Loucy (cell line): ENCODE results near the gene PLCH1.

Source experiments
- H2AFZ ChIP-seq: fragments of 200-600 bp; sonication (generic); 2 replicates; pipeline ENCODE4 v1.6.0; 2016; ENCODE audit warnings: antibody characterized with exemption, mild to moderate bottlenecking, low read length, moderate library complexity
- H3F3A ChIP-seq: fragments of 200-600 bp; 2 replicates; pipeline ENCODE4 v1.6.0; 2016; ENCODE audit warnings: antibody characterized with exemption, low read depth, mild to moderate bottlenecking
- H3K27me3 ChIP-seq: fragments of 200-600 bp; sonication (generic); 2 replicates; pipeline ENCODE4 v1.6.1; 2014; ENCODE audit warnings: low read length, mild to moderate bottlenecking; ENCODE audit not compliant: insufficient read depth, poor library complexity, severe bottlenecking
- H3K36me3 ChIP-seq: fragments of 200-600 bp; sonication (generic); 2 replicates; pipeline ENCODE4 v1.6.1; 2016; ENCODE audit warnings: low read length; ENCODE audit not compliant: insufficient read depth
- H3K4me1 ChIP-seq: fragments of 200-600 bp; sonication (generic); 2 replicates; pipeline ENCODE4 v1.5.1; 2014; ENCODE audit warnings: low read length, mild to moderate bottlenecking; ENCODE audit not compliant: insufficient read depth, poor library complexity, severe bottlenecking
- H3K4me2 ChIP-seq: fragments of 200-600 bp; sonication (generic); 2 replicates; pipeline ENCODE4 v1.6.0; 2014; ENCODE audit warnings: antibody characterized with exemption, low read length, low read depth, mild to moderate bottlenecking; ENCODE audit not compliant: poor library complexity, severe bottlenecking
- H3K4me3 ChIP-seq: fragments of 200-600 bp; sonication (generic); 2 replicates; pipeline ENCODE4 v1.5.1; 2014; ENCODE audit warnings: low read length, mild to moderate bottlenecking, mixed read lengths; ENCODE audit not compliant: poor library complexity, severe bottlenecking
- H3K79me2 ChIP-seq: fragments of 200-600 bp; sonication (generic); 2 replicates; pipeline ENCODE4 v1.6.1; 2014; ENCODE audit warnings: low read length; ENCODE audit not compliant: insufficient read depth
- H3K9ac ChIP-seq: fragments of 200-600 bp; sonication (generic); 2 replicates; pipeline ENCODE4 v1.6.0; 2014; ENCODE audit warnings: mild to moderate bottlenecking, low read depth, low read length, moderate library complexity; ENCODE audit not compliant: poor library complexity, severe bottlenecking
- H3K9me2 ChIP-seq: fragments of 200-600 bp; sonication (generic); replicated peaks from 2 replicates; pipeline ENCODE4 v1.6.1; 2016; ENCODE audit warnings: low read depth, low read length, mixed read lengths
- H3K9me3 ChIP-seq: fragments of 200-600 bp; sonication (generic); 2 replicates; pipeline ENCODE4 v1.6.1; 2014; ENCODE audit warnings: mild to moderate bottlenecking, antibody characterized with exemption, low read length, low read depth; ENCODE audit not compliant: insufficient read depth
- H4K20me1 ChIP-seq: fragments of 200-600 bp; sonication (generic); 2 replicates; pipeline ENCODE4 v1.6.0; 2014; ENCODE audit warnings: antibody characterized with exemption, low read length, mild to moderate bottlenecking; ENCODE audit not compliant: insufficient read depth, poor library complexity, severe bottlenecking
- EZH2phosphoT487 ChIP-seq: fragments of 200-600 bp; IDR thresholded peaks from 2 replicates; pipeline ENCODE4 v1.6.1; 2018; ENCODE audit warnings: antibody characterized with exemption, mild to moderate bottlenecking, moderate library complexity, borderline replicate concordance
- TF ChIP-seq, protein P1 (sequence below): fragments of 200-600 bp; sonication (generic); conservative IDR thresholded peaks from 2 replicates; pipeline ENCODE4 v1.5.1; 2014; ENCODE audit warnings: mild to moderate bottlenecking, antibody characterized with exemption, low read length

Gene PLCH1

DNA sequence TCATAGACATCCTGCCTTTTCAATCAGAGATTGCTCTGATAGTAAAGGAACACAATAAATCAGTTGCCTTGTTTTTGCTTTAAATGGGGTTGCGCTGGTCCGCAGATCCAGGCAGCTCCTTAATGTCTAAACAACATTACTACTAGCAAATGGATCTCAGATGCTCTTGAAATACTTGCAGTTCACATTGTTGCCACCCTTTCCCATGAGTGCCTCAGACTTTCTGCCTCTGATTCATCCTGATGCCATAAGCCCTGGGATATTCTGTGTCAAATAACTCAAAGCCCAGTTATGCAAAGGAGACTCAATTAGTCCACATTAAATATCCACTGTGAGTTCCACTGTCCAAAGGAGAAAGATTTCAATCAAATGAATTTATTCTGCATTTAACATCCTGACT is 196.7 kb downstream of the PLCH1 start:
- Histone ChIP-seq H3K4me2 (peak overlapping the region; percentile 59), H2AFZ (no peak overlapping the region), H3K4me1 (peaks cover 50% of the 10 kb centered on the region), H3K9ac (no peak overlapping the region), H3K36me3 (no peaks in the 10 kb centered on the region), H4K20me1 (no peaks in the 10 kb centered on the region), H3K9me3 (no peaks in the 10 kb centered on the region), H3K9me2 (no peaks in the 10 kb centered on the region), H3F3A (no peaks in the 10 kb centered on the region), H3K79me2 (peaks cover 23% of the 10 kb centered on the region; the same call in 1 of the 2 replicates), H3K27me3 (no peaks in the 10 kb centered on the region), H3K4me3 (no peak overlapping the region)
- TF ChIP-seq EZH2phosphoT487, result no peak
- TF ChIP-seq, protein P1, sequence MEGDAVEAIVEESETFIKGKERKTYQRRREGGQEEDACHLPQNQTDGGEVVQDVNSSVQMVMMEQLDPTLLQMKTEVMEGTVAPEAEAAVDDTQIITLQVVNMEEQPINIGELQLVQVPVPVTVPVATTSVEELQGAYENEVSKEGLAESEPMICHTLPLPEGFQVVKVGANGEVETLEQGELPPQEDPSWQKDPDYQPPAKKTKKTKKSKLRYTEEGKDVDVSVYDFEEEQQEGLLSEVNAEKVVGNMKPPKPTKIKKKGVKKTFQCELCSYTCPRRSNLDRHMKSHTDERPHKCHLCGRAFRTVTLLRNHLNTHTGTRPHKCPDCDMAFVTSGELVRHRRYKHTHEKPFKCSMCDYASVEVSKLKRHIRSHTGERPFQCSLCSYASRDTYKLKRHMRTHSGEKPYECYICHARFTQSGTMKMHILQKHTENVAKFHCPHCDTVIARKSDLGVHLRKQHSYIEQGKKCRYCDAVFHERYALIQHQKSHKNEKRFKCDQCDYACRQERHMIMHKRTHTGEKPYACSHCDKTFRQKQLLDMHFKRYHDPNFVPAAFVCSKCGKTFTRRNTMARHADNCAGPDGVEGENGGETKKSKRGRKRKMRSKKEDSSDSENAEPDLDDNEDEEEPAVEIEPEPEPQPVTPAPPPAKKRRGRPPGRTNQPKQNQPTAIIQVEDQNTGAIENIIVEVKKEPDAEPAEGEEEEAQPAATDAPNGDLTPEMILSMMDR, result no peak

DNA sequence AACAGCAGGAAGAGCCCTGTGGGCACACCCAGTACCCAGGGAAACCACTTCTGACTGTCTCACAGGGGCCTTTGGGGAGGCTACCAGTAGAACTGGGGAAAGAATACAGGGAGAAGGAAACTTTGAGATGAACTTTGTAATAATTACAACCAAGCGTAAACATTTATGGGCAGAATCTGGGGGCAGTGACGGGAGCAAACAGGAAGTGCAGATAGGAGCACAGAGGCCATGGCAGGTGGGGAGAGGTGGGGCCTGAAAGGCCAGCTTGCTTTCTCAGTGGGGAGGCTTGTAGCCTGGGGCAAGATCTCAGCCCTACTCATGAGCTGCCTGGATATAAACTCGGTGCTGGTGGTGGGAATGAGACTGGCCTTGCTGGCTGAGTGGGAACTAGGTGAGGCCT is 209.8 kb downstream of the PLCH1 start:
- Histone ChIP-seq H3K4me1 (peaks cover 27% of the 10 kb centered on the region), H3K4me3 (no peak overlapping the region), H3K9ac (no peak overlapping the region), H3K27me3 (no peaks in the 10 kb centered on the region), H4K20me1 (no peaks in the 10 kb centered on the region), H2AFZ (no peak overlapping the region), H3K4me2 (no peak overlapping the region), H3K9me3 (peaks cover 32% of the 10 kb centered on the region; the same call in 1 of the 2 replicates), H3F3A (peaks cover 3% of the 10 kb centered on the region; the same call in 1 of the 2 replicates), H3K9me2 (no peaks in the 10 kb centered on the region), H3K36me3 (peaks cover 28% of the 10 kb centered on the region), H3K79me2 (peaks cover 15% of the 10 kb centered on the region)
- TF ChIP-seq EZH2phosphoT487, result no peak

DNA sequence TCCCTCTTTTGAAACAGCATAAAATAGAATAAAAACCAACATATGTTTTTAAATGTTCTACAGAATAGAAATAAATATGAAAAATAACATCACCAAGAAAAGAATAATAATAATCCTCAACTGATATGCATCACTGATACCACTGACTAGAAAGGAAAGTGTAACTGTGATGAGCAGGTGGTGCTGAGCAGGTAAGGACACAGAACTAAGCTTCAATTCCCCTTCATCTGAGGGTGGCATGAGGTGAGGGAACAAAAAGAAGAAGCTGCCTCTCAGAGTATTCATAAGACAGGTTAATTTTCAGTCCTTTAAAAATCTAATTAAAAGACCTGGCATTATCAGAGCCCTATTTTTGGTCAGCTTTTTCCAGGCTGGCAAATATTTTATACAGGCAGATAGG is 216.3 kb downstream of the PLCH1 start:
- Histone ChIP-seq H3F3A (no peaks in the 10 kb centered on the region), H2AFZ (no peak overlapping the region), H3K4me2 (no peak overlapping the region), H3K79me2 (no peaks in the 10 kb centered on the region), H3K27me3 (no peaks in the 10 kb centered on the region), H3K9ac (no peak overlapping the region), H3K4me3 (no peak overlapping the region), H3K9me2 (no peaks in the 10 kb centered on the region), H3K9me3 (peaks cover 13% of the 10 kb centered on the region; the same call in 1 of the 2 replicates), H3K36me3 (peaks cover 14% of the 10 kb centered on the region; the same call in 1 of the 2 replicates), H4K20me1 (no peaks in the 10 kb centered on the region), H3K4me1 (no peaks in the 10 kb centered on the region)
- no peak for TF ChIP-seq EZH2phosphoT487
- TF ChIP-seq, protein P1, result no peak

DNA sequence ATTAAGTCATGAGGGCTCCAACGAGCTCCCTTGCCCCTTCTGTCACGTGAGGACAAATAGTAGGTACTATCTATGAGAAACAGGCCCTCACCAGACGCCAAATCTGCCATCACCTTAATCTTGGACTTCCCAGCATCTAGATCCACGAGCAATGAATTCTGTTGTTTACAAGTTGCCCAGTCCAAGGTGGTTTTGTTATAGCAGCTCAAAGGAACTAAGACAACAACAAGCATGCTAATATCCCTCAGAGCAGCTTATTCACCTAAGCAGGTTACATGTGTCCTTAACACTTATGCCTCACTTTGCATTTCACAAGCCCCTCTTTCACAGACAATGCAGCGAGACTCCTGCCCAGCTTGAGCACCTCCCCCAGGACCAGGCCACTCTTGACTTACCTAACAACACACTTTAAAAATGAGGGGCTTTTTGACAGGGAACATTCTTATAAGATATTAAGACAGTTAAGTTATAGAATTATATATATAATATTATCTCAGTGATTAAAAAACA is 219.5 kb downstream of the PLCH1 start:
- TF ChIP-seq EZH2phosphoT487, result no peak
- TF ChIP-seq, protein P1, result no peak
- no peaks in the 10 kb centered on the region for H3K27me3 ChIP-seq
- H3K9me2 ChIP-seq, result no peaks in the 10 kb centered on the region

More for the DNA sequence above, 219.5 kb downstream of the PLCH1 start:
- H3K4me1 ChIP-seq, result peaks cover 16% of the 10 kb centered on the region
- no peak overlapping the region for H3K9ac ChIP-seq
- H3K79me2 ChIP-seq, result no peaks in the 10 kb centered on the region
- no peaks in the 10 kb centered on the region for H3K36me3 ChIP-seq
- no peak overlapping the region for H2AFZ ChIP-seq
- no peaks in the 10 kb centered on the region for H4K20me1 ChIP-seq
- no peak overlapping the region for H3K4me3 ChIP-seq
- H3F3A ChIP-seq, result no peaks in the 10 kb centered on the region
- H3K4me2 ChIP-seq, result no peak overlapping the region
- no peaks in the 10 kb centered on the region for H3K9me3 ChIP-seq
